Activated CD4-positive, alpha-beta T cell treated with anti-CD3 and anti-CD28 coated beads, Interleukin-2, amount 50 U/mL, for 24 hours (primary cell): ENCODE data around the gene MIDN.

Experiments
- DNase-seq, 2 donors: peaks; one replicate each; pipeline ENCODE4 v3.0.0-alpha.2; 2020; ENCODE audit warnings: low read depth in 1 of 2, low spot score in 1 of 2

MIDN gene

DNA sequence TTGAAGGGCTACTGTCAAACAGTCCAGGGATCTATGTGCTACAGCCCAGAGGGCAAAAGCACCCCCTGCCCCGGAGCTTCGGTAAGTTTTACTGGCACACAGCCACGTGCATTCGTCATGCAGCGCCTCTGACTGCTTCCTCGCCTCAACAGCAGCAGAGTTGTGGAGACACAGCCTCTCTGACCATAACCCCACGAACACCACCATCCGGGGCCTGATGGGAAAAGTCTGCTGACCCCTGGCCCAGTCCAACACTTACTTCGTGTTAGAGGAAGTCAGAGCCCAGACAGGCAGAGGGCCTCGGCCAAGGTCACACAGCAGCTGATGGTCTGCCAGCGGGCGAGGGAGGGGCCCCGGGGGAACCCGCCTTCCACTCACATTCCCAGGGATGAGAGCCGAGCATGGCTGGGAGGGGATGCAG lies 15.7 kb upstream of the MIDN start:
- DNase-seq = no peak

DNA sequence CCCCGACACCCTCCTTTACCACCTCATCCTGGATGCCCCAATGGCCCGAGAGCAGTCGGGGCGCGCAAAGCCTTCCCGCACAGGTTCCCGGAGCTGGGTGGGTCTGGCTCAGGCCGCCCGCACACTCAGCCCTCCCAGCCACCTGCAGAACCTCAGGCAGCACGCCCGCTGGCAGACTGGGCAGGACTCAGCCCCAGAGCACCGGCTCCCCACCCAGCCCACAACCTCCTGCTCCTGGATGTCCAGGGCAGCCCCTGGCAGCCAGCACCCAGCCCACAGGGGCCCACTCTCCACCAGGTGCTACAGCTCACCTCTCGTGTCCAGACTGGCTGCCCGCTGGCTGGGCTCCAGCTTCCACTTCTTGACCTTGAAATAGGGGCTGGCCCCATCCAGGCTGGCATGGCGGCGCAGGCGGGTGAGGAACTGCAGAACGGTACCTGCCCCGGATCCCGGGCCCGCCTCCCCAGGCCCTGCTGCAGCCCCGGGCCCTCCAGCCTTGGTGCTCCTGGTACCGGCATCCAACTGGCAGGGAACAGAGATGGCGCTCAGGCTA lies 15.2 kb upstream of the MIDN start:
- DNase-seq = no peak

DNA sequence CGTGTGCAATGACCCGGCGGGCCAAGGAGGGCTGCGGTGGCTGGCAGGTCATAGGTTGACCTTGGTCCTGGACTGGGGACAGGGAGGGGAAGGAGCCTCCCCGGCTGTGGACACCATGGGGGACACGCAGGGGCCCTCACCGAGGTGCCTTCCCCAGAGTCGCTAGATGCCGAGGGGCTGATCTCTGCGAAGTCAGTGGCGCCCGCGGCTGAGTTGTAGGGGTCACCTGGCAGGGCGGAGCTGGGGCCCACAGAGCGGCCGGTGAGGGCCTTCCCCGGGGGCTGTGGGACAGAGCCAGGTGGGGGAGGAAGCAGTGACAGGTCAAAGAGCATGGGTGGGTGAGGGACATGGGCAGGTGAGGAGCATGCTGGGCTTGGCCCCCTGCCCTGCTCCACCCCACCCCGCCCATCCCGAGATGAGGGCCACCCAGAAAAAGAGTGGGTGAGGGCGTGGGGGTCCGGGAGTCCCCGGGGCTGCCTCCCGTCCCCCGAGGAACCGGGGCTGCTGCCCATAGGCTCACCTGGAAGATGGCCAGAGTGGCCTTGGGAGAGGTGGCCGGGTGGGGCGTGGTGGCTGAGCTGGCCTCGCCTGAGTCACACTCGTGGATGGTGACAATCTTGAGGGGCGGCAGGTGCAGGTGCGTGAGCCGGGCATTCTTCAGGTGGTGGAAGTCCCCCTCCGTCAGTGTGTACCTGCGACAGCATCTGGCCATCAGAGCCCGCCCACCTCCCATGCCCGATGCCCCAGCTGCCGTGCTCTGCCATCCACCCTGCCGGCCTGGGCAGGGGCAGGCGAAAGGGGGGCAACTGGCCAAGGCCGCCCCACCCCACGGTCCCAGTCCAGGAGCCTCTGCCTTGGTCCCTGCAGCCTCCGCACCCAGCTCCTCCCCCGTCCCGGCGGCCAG lies 14.1 kb upstream of the MIDN start:
- no peak for DNase-seq

DNA sequence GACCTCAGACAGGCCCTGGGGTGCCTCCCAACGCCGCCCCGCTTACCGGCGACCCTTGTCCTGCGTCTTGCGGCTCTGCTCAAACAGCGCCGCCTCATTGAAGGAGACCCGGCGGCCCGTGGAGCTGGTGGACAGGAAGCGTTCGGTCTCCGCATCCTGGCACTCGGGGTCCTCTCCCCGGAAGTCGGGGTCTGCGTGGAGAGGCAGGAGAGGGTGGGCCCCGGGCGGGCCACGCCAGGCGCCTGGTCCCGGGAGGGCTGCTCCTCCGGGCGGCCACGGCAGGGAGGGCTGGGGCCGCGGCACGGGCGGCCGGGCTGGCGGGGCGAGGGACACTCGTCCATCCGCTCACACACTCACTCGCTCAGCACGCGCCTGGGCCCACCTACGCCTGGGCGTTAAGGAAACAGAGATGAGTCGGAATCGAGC lies 13.4 kb upstream of the MIDN start:
- no peak for DNase-seq

DNA sequence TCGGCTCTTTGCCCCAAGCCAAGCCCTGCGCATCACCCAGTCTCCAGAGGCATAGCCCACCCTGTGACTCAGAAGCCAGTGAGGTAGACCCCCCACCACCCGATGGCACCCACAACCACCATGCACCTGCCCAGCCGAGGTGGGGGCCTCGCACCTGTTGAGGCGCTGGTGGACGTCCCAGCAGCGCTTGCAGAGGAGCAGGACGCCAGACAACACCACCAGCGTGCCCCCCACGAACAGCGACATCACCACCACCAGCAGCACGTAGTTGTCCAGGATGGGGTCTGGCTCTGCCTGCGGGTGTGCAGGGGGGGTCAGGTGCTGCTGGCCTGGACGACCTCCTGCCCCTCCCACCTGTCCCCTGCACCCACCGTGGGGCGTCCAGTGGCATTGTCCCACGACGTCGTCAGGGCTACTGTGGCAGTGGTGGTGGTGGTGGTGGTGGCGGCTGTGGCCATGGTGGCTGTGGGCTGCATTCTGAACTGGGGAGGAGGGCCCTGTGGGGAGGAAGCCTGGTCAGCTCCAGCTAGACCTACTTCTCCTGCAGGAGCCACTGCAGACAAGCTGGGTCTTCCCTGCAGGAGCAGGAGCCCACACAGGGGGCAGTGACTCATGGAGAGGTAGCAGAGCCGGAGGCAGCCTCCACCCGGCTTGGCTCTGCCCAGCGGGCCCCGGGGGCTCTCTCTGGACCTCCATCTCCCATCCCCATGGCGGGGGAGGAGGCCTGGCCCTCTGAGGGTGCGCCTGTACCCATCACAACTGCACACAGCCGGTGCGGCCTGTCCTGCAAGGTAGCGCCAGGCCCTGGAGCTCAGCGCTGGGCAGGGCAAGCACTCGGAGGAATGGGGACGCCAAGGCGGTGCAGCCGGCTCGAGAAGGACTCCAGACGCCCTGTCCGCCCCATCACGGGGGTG lies 12.5 kb upstream of the MIDN start:
- no peak for DNase-seq

DNA sequence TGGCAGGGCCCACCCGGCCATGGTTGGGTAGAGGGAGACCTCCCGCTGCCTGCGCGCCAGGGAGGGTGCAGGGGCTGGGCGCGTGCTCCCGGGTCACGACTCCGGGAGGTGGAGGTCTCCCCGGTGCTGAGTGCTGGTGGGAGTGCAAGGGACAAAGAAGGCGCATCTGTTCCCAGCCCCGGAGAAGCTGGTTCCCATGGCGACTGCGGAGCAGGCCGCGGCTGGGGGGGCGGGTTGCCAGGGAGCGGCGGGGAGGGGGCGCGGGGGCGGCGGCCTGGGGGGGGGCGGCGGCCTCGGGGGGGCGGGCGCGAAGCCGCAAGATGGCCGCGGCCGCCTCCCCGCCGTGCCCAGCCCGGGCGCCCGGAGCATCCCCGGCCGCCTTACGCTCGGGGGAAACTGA lies 11.8 kb upstream of the MIDN start:
- no peak for DNase-seq

DNA sequence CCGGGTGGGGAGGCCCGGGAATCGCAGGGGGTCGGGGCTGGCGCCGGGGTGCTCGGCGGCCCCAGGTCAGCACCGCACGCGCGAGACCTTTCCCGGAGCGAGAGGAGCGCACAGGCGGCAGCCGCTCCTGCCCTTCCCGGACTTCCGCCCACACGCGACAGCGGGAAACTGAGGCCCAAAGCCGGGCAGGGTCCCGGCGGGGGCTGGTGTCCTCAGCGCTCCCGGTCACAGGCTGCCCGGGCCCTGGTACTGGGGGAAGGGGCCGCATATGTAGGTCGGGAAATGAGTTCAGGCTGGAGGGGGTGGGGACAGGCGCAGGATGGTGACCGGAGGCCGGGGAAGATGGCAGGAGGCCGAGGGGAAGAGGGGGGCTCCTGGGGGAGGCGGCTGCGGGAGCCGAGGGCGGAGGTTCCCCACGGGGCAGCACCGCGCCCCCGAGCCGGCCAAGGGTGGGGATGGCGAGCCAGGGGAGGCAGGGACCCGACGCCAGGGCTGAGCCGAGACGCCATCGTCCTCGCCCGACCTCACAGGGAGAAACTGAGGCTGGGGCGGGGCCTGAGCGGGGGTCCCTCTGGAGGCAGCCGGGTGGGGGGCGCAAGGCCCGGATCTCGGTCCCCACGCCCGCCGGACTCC lies 11.2 kb upstream of the MIDN start:
- DNase-seq = no peak

DNA sequence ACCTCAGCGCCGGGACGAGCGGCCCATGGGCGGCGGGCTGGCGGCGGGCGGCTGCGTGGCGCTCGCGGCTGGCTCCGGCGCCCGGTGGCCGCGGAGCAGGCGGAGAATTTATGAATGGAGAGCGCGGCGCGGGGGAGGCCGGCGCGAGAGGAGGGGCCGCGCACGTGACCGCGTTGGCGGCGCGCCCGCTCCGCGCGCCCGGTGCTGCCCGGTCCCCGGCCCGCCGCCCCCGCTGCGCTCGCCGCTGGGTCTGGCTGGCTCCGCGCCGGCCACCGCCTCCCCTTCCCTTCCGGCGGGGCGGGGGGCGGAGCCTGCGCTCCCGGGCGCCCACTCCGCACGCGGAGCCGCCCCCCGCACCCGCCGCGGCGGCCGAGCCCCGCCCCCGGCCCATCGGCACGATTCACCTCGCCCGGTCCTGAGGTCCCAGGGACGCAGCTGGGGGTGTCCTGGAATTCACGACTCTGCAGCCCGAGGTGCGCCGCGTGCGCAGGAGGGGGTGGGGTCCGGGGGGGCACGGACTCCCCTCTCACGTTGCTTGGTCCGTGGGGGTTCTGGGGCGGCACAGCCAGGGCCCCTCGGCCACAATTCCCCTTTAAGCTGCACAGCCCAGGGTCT lies 10.5 kb upstream of the MIDN start, which contains the start of gene CBARP:
Gene CBARP (minus strand): TSS at position 252 of the 615 bp plus-strand sequence. CDS start 1,905 bp downstream, outside the sequence.
- no peak for DNase-seq

DNA sequence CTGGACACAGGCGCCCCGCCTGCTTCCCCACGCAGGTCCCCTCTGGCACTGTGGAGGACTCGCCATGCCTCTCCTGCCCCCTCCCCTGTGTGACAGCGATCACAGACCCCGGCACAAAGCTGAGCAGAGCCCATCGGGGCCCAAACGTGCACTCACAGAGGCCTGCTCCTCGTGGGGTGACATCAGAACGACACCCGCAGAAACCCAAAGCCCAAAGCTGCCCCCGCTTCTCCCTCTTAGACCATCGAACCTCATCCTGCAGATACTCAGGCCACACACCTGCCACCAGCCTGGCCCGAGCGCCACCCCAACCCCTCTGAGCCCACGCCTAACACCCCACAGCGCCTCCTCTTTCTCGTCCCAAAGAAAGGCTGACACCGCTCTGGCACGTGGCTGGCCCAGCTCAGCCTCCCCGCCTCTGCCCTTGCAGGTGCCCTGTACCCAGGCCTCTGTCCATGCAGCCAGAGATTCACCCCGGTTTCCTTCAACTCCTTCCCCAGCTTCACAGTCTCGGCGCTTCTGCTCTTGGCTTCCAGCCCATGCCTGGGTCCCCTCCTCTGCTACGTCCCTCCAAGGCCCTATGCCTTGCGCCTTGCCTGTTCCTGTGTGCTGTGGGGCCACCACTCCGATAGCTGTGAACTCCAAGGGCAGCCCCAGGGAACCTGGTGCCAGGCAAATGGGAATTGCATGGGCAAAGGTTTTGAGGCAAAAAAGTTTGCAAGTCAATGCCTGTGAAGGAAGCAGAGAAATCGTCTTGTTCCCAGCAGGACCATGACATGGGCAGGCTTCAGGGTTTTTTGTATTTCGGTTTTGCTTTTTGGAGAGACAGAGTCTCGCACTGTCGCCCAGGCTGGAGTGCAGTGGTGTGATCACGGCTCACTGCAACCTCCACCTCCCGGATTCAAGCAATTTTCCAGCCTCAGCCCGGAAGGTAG lies 9.7 kb upstream of the MIDN start:
- no peak for DNase-seq

DNA sequence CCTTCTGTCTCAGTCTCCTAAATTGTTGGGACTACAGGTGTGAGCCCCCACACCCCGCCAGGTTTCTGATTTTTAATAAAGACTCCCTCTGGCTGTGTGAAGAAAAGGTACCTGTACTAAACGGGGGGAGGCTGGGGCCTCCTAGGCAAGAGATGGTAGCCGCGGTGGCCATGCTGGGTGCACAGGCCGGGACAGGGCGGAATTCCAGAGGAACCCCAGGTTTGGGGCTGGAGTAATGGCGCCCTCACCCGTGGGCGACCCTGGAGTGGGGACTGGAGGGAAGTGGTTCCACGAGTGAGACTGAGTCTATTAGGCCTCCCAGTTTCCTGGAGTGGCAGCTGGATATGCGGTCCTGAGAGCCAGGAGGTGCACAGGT lies 9.0 kb upstream of the MIDN start:
- no peak for DNase-seq

DNA sequence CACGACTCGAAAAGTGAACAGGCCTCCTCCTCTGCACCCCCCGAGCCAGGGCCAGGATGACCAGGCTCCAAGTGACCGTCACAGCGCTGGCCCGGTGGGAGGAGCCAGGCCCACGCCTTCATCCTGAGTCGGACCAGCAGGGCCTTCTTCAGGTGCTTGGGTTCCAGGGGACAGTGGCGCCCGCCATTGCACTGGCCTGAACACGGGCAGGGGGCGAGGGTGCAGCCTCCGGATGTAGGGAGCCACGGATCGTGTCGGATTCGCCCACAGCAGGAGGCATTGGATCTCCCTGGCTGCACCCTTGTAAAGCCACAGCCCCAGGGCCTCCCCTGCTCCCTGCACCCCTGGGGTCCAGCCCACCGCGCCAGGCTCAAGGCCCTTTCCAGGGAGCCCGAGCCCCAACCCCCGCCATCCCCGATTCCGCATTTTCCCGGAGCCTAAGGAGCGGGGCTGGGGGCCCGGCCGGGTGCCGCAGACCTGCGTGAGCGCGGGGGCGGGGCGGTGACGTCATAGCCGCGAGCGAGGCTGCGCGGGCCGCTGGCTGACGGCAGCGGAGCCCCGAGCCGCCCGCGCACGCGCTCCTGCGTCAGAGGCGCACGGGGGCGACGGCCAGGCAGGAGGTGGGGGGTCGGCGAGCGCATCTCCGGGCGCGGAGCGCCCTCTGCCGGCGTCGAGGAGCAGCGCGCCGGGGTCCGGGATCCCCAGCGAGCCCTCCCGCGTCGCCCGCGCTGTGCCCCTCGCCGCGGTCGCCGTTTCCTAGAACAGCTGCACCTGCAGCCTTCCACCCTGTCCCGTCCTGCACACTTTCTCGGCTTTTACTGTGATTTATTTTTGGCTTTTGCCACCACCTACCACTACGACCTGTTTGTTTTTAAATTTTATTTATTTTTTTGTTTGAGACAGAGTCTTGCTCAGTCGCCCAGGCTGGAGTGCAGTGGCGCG lies 8.3 kb upstream of the MIDN start:
- peak; percentile 86 to 88 for DNase-seq

DNA sequence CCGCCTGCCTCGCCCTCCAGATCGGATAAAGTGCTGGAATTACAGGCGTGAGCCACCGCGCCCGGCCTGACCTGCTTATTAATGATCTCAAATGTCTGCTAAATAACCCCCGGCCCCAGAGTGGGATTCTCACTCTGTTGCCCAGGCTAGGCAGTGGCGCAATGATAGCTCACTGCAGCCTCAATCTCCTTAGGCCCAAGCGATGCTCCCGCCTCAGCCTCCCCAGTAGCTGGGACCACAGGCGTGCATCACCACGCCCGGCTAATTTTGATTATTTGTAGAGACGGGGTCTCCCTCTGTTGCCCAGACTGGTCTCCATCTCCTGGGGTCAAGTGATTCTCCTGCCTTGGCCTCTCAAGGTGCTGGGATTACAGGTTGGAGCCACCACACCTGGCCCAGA lies 7.5 kb upstream of the MIDN start:
- DNase-seq = no peak

DNA sequence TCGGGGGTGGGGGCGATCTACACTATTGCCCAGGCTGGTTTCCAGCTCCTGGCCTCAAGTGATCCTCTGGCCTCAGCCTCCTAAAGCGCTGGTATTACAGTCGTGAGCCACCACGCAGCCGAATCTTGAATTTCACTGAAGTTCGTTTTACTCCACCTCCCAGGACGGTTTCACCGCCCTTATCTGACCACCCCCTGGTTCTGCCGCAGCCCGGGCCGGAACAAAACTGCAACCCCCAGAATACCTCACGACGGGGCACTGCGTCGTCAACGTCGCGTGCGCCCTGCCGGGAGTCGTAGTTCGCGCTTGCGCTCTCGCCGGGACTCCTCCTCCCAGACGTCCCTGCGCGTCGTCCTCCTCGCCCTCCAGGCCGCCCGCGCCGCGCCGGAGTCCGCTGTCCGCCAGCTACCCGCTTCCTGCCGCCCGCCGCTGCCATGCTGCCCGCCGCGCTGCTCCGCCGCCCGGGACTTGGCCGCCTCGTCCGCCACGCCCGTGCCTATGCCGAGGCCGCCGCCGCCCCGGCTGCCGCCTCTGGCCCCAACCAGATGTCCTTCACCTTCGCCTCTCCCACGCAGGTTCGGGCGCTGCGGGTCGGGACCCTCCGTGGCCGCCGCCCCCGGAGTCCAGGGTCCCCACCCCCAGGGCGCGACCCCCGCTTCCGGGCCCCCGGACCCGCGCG lies 6.8 kb upstream of the MIDN start, which contains the start of gene ATP5F1D:
Gene ATP5F1D (plus strand): TSS at position 335 of the 679 bp plus-strand sequence. CDS start 100 bp downstream, at position 435.
- DNase-seq = peak; percentile 81 to 86

DNA sequence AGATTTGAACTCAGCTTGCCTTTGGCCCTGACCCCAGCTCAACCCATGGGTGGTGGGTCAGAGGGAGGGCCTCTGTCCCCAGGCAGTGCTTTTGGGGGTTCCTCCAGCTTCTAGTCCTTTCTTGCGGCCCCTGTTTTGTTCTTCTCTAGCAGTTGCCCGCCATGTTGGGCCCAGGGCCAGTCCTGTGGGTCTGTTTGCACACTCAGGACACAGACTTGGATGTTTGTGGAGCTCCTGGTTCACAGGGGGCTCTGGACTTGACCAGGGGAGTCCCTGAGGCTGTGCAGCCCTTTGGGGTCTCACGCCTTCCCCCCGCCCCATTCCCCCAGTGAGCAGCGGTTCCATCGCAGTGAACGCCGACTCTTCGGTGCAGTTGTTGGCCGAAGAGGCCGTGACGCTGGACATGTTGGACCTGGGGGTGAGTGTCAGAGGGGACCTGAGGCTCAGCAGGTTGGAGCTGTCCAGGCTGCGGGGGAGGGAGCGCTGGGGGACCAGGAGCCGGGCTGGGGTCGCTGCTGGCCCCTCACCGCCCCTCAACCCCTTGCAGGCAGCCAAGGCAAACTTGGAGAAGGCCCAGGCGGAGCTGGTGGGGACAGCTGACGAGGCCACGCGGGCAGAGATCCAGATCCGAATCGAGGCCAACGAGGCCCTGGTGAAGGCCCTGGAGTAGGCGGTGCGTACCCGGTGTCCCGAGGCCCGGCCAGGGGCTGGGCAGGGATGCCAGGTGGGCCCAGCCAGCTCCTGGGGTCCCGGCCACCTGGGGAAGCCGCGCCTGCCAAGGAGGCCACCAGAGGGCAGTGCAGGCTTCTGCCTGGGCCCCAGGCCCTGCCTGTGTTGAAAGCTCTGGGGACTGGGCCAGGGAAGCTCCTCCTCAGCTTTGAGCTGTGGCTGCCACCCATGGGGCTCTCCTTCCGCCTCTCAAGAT lies 4.4 kb upstream of the MIDN start:
- DNase-seq = peak; percentile 69 to 76

DNA sequence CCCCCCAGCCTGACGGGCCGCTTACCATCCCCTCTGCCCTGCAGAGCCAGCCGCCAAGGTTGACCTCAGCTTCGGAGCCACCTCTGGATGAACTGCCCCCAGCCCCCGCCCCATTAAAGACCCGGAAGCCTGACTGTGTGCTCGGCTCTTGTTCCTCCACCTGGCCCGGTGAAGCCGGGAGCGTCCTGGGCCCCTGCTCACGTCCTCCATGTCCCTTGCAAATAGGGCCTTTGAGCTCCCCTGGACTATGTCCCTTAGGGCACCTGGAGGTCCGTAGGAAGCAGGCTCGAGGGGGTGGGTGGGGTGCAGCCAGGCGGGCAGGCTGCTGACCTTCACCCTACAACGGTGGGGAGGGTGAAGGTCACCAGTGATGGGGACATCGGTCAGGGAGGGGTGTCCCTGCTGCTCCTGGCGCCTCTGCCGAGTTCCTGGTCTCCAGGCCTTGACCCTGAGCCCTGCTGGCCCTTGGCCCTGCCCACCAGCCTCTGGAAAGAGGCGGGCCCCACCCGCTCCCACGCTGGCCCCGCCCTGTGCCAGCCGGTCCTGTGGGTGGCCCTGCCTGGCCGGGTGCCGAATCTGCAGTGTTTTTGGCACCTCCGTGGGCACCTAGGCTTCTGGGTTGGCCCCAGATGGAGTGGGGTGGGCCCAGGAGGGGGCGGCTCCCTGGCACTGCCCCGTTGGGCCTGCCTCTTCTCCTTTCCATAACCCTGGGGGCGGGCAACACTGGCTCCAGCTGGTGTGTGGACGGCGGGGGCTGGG lies 3.5 kb upstream of the MIDN start:
- DNase-seq = no peak
